Activated CD4-positive, alpha-beta T cell treated with anti-CD3 and anti-CD28 coated beads for 36 hours (primary cell): ENCODE measurements around the gene PLCE1. TPM values are rescaled to one million over a fixed set of nuclear protein-coding genes. Genes with fewer than 3 reads are reported as not detected.
"Not testable (repeated sequence)": the region's sequence is repeated elsewhere in the genome, so short reads cannot be mapped to it uniquely, and the experiment has no call there.

Experiments
- ATAC-seq: fragments of 200-7000 bp; cut with Tn5 transposase; one replicate; pipeline ENCODE4 v1.10.0; 2021; ENCODE audit warnings: mild to moderate bottlenecking, moderate library complexity
- CTCF ChIA-PET: fragments of 350-600 bp; sonication (Branson Sonifier 250); formaldehyde crosslinking; loops from one replicate; lab custom pipeline; 2021; ENCODE audit warnings: antibody characterized with exemption; lab: Charles Lee
- POLR2A ChIA-PET: fragments of 350-600 bp; sonication (Branson Sonifier 250); formaldehyde crosslinking; loops from one replicate; lab custom pipeline; 2021; ENCODE audit warnings: antibody characterized with exemption, inconsistent platforms; lab: Charles Lee
- DNase-seq: peaks from one replicate; pipeline ENCODE4 v3.0.0-alpha.2; 2020
- H3K27ac Mint-ChIP-seq: one replicate; pipeline ENCODE4 v1.8.0; 2021; ENCODE audit warnings: mixed read lengths
- H3K27me3 Mint-ChIP-seq: one replicate; pipeline ENCODE4 v1.8.0; 2021; ENCODE audit warnings: mixed read lengths
- H3K36me3 Mint-ChIP-seq: one replicate; pipeline ENCODE4 v1.8.0; 2021; ENCODE audit warnings: low read depth, mixed read lengths
- H3K4me1 Mint-ChIP-seq: one replicate; pipeline ENCODE4 v1.8.0; 2021; ENCODE audit warnings: mixed read lengths
- H3K4me3 Mint-ChIP-seq: one replicate; pipeline ENCODE4 v1.8.0; 2021; ENCODE audit warnings: mild to moderate bottlenecking, moderate library complexity, mixed read lengths
- H3K9me3 Mint-ChIP-seq: one replicate; pipeline ENCODE4 v1.8.0; 2021; ENCODE audit warnings: low read depth, mixed read lengths
- intact Hi-C, 2 experiments: fragments of 100-400 bp; cut with DNase I in 1 of 2; cut with micrococcal nuclease in 1 of 2; formaldehyde crosslinking; loops; one replicate each; pipeline versions ENCODE4 v1.14.2 to v1.15.1; 2022 to 2024; cut with DNase I, micrococcal nuclease
- total RNA-seq, 2 experiments: library from RNA; stranded (reverse); gene quantifications; one replicate each; pipeline ENCODE4 v1.2.3, GENCODE V29; 2021

PLCE1 gene
- under 1 TPM; 0.02 to 0.04 TPM for total RNA-seq

GRCh38 chr10:93993782-93994437 lies at the start of gene PLCE1:
TSS of gene PLCE1 (plus strand) at chr10:93993931. CDS start at chr10:94031047, 37,116 bp downstream.
- Mint-ChIP-seq H3K4me1 (peaks cover 6% of the 10 kb centered on the region), H3K9me3 (no peaks in the 10 kb centered on the region), H3K4me3 (peak within 1 kb of the TSS; percentile 17), H3K27ac (no peak within 1 kb of the TSS), H3K36me3 (no peaks in the 10 kb centered on the region), H3K27me3 (peaks cover 59% of the 10 kb centered on the region)
- POLR2A ChIA-PET: no interaction called here
- DNase-seq (peak; percentile 25), ATAC-seq (peak; percentile 64)
- CTCF ChIA-PET: no interaction called here
- intact Hi-C loops: no loop called here

GRCh38 chr10:93945819-93946218 lies 47.9 kb upstream of the PLCE1 start:
- Mint-ChIP-seq H3K9me3 (no peaks in the 10 kb centered on the region), H3K27ac (no peak overlapping the region), H3K36me3 (no peaks in the 10 kb centered on the region), H3K4me3 (no peak overlapping the region), H3K4me1 (no peaks in the 10 kb centered on the region), H3K27me3 (no peaks in the 10 kb centered on the region)
- ChIA-PET POLR2A (no interaction called here), CTCF (interaction anchor here (0.7 kb wide), 1 partner anchor 19 kb away, joined by 3 read pairs; no protein-coding TSS in a partner anchor)
- intact Hi-C loops: no loop called here
- DNase-seq: no peak
- ATAC-seq: no peak

- H3K4me3 Mint-ChIP-seq: no peak overlapping the region
- no peak for DNase-seq
- POLR2A ChIA-PET: no interaction called here
- no peaks in the 10 kb centered on the region for H3K36me3 Mint-ChIP-seq
- no peaks in the 10 kb centered on the region for H3K9me3 Mint-ChIP-seq
- no peak for ATAC-seq
- H3K4me1 Mint-ChIP-seq: no peaks in the 10 kb centered on the region
- CTCF ChIA-PET: interaction anchor here (0.7 kb wide), 1 partner anchor 67 kb away, joined by 3 read pairs; no protein-coding TSS in a partner anchor
- H3K27me3 Mint-ChIP-seq: no peaks in the 10 kb centered on the region
- intact Hi-C loops: no loop called here
- no peak overlapping the region for H3K27ac Mint-ChIP-seq
These were observed 46.7 kb upstream of the PLCE1 start for GRCh38 chr10:93947055-93947454.

GRCh38 chr10:93947524-93947923 lies 46.2 kb upstream of the PLCE1 start:
- ChIA-PET POLR2A (no interaction called here), CTCF (interaction anchor here (0.7 kb wide), 1 partner anchor 67 kb away, joined by 3 read pairs; no protein-coding TSS in a partner anchor)
- no peak for ATAC-seq

GRCh38 chr10:93951905-93952304 lies 41.8 kb upstream of the PLCE1 start:
- H3K36me3 Mint-ChIP-seq: no peaks in the 10 kb centered on the region
- intact Hi-C loops: no loop called here
- ATAC-seq (no peak), DNase-seq (no peak)
- ChIA-PET POLR2A (no interaction called here), CTCF (no interaction called here)
- H3K27me3 Mint-ChIP-seq: no peaks in the 10 kb centered on the region
- no peaks in the 10 kb centered on the region for H3K9me3 Mint-ChIP-seq
- no peak overlapping the region for H3K4me3 Mint-ChIP-seq
- no peaks in the 10 kb centered on the region for H3K4me1 Mint-ChIP-seq
- H3K27ac Mint-ChIP-seq: no peak overlapping the region

More at GRCh38 chr10:93947524-93947923, 46.2 kb upstream of the PLCE1 start:
- Mint-ChIP-seq H3K4me3 (no peak overlapping the region), H3K36me3 (no peaks in the 10 kb centered on the region), H3K4me1 (no peaks in the 10 kb centered on the region), H3K27ac (no peak overlapping the region), H3K9me3 (no peaks in the 10 kb centered on the region), H3K27me3 (no peaks in the 10 kb centered on the region)
- intact Hi-C loops: no loop called here
- no peak for DNase-seq

- DNase-seq: no peak
- Mint-ChIP-seq H3K9me3 (no peaks in the 10 kb centered on the region), H3K4me3 (no peak overlapping the region), H3K27me3 (no peaks in the 10 kb centered on the region), H3K27ac (no peak overlapping the region), H3K36me3 (peaks cover 4% of the 10 kb centered on the region), H3K4me1 (no peaks in the 10 kb centered on the region)
- intact Hi-C loops: no loop called here
- CTCF ChIA-PET: interaction anchor here (0.6 kb wide), 2 partner anchors 88 to 1236 kb away, joined by 4 read pairs; no protein-coding TSS in a partner anchor
- ATAC-seq: no peak
- POLR2A ChIA-PET: no interaction called here
These were observed 39.4 kb upstream of the PLCE1 start for GRCh38 chr10:93954299-93954698.

GRCh38 chr10:93954726-93955363 lies 38.9 kb upstream of the PLCE1 start:
- no peak for ATAC-seq
- intact Hi-C loops: no loop called here
- Mint-ChIP-seq H3K36me3 (peaks cover 7% of the 10 kb centered on the region), H3K27ac (no peak overlapping the region), H3K4me1 (no peaks in the 10 kb centered on the region), H3K9me3 (no peaks in the 10 kb centered on the region), H3K27me3 (no peaks in the 10 kb centered on the region), H3K4me3 (no peak overlapping the region)
- ChIA-PET POLR2A (no interaction called here), CTCF (interaction anchor here (0.6 kb wide), 2 partner anchors 88 to 1236 kb away, joined by 4 read pairs; no protein-coding TSS in a partner anchor)
- no peak for DNase-seq

GRCh38 chr10:93958834-93959233 lies 34.9 kb upstream of the PLCE1 start:
- POLR2A ChIA-PET: no interaction called here
- ATAC-seq (no peak), DNase-seq (no peak)
- peaks cover 7% of the 10 kb centered on the region for H3K36me3 Mint-ChIP-seq
- no peaks in the 10 kb centered on the region for H3K9me3 Mint-ChIP-seq
- H3K27ac Mint-ChIP-seq: no peak overlapping the region
- no peaks in the 10 kb centered on the region for H3K4me1 Mint-ChIP-seq
- no peaks in the 10 kb centered on the region for H3K27me3 Mint-ChIP-seq
- no peak overlapping the region for H3K4me3 Mint-ChIP-seq
- CTCF ChIA-PET: no interaction called here
- intact Hi-C loops: no loop called here

- H3K9me3 Mint-ChIP-seq, H3K36me3 Mint-ChIP-seq, H3K4me1 Mint-ChIP-seq, H3K27ac Mint-ChIP-seq, POLR2A ChIA-PET, H3K27me3 Mint-ChIP-seq, ATAC-seq, DNase-seq, CTCF ChIA-PET, intact Hi-C loops, H3K4me3 Mint-ChIP-seq: not testable (repeated sequence)
These were observed 32.7 kb upstream of the PLCE1 start for GRCh38 chr10:93960988-93961387.

GRCh38 chr10:93962973-93963372 lies 30.8 kb upstream of the PLCE1 start:
- no peaks in the 10 kb centered on the region for H3K9me3 Mint-ChIP-seq
- H3K4me3 Mint-ChIP-seq: no peak overlapping the region
- H3K27me3 Mint-ChIP-seq: no peaks in the 10 kb centered on the region
- DNase-seq (no peak), ATAC-seq (no peak)
- H3K36me3 Mint-ChIP-seq: peaks cover 7% of the 10 kb centered on the region
- ChIA-PET POLR2A (no interaction called here), CTCF (interaction anchor here (0.7 kb wide), 1 partner anchor 1386 kb away, joined by 3 read pairs; no protein-coding TSS in a partner anchor)
- H3K27ac Mint-ChIP-seq: no peak overlapping the region
- no peaks in the 10 kb centered on the region for H3K4me1 Mint-ChIP-seq
- intact Hi-C loops: no loop called here

- Mint-ChIP-seq H3K4me3 (no peak overlapping the region), H3K27me3 (no peaks in the 10 kb centered on the region), H3K9me3 (no peaks in the 10 kb centered on the region), H3K4me1 (no peaks in the 10 kb centered on the region), H3K27ac (no peak overlapping the region), H3K36me3 (peaks cover 7% of the 10 kb centered on the region)
- intact Hi-C loops: no loop called here
- CTCF ChIA-PET: no interaction called here
- POLR2A ChIA-PET: no interaction called here
- no peak for DNase-seq
- ATAC-seq: no peak
These were observed 30.3 kb upstream of the PLCE1 start for GRCh38 chr10:93963434-93963833.

- H3K27me3 Mint-ChIP-seq: no peaks in the 10 kb centered on the region
- H3K36me3 Mint-ChIP-seq: no peaks in the 10 kb centered on the region
- no peaks in the 10 kb centered on the region for H3K4me1 Mint-ChIP-seq
- POLR2A ChIA-PET: no interaction called here
- no peak for ATAC-seq
- intact Hi-C loops: no loop called here
- no peak overlapping the region for H3K4me3 Mint-ChIP-seq
- H3K9me3 Mint-ChIP-seq: no peaks in the 10 kb centered on the region
- DNase-seq: no peak
- CTCF ChIA-PET: interaction anchor here (1.0 kb wide), 1 partner anchor 97 kb away, joined by 3 read pairs; no protein-coding TSS in a partner anchor
- H3K27ac Mint-ChIP-seq: no peak overlapping the region
These were observed 27.8 kb upstream of the PLCE1 start for GRCh38 chr10:93965911-93966310.
